HG03039 (cell line): ENCODE data around the gene PCID2.

Source experiments
- ATAC-seq: cut with Tn5 transposase; IDR thresholded peaks from one replicate; pipeline ENCODE4 v1.9.1; 2021; ENCODE audit warnings: mild to moderate bottlenecking, moderate library complexity; ENCODE audit not compliant: unreplicated experiment

Gene PCID2

DNA sequence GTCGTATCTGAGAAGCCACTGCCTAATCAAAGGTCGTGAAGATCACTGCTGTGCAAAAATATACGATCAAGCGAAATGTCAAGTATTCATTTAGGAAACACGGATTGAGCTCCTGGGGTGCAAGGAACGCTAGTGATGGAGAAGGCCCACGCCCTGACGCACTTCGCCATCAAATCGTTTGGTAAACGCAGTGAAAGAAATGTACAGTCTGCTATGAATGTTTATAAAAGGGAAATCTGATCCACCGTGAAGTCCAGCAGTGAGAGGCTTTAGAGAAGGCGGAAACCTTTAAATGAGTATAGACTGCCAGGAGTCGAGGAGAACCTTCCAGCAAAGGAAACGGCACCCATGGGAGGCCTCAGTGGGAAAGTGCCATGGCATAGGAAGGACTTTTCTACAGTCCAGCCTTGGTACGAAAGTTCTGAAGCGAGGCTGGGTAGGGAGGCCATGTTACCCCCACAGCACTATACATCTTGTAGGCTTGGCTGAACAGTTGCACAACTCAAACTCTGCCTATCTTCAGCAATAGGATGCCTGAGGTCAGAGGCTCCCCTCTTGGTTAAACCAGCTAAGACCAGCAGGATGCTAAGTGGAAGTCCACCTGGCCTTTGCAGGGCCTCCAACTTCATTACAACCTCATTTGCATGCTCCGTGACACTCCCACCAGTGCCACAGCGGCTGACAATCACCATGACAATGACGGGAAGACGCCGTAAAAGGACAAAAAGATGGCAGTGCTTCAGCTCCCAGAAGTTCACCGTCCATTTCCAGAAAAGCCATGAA, 20.4 kb downstream of the PCID2 start:
- no peak for ATAC-seq

DNA sequence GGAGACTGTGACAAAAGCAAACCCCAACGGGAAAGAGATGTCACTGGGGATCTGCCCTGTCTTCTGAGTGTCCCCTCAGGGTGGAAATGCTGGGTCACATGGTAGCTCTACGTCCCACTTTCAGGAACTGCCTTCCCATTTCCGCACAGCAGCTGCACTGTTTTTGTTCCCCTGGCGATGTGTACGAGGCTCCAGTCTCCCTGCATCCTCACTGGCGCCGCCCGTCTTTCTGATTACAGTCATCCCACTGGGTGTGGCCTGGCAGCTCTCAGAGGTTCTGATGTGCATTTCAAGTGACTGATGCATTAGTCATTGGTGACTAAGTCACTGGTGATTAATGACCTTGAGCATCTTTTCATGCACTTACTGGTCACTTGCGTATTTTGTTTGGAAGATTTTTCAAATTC, 21.2 kb downstream of the PCID2 start:
- ATAC-seq: no peak

DNA sequence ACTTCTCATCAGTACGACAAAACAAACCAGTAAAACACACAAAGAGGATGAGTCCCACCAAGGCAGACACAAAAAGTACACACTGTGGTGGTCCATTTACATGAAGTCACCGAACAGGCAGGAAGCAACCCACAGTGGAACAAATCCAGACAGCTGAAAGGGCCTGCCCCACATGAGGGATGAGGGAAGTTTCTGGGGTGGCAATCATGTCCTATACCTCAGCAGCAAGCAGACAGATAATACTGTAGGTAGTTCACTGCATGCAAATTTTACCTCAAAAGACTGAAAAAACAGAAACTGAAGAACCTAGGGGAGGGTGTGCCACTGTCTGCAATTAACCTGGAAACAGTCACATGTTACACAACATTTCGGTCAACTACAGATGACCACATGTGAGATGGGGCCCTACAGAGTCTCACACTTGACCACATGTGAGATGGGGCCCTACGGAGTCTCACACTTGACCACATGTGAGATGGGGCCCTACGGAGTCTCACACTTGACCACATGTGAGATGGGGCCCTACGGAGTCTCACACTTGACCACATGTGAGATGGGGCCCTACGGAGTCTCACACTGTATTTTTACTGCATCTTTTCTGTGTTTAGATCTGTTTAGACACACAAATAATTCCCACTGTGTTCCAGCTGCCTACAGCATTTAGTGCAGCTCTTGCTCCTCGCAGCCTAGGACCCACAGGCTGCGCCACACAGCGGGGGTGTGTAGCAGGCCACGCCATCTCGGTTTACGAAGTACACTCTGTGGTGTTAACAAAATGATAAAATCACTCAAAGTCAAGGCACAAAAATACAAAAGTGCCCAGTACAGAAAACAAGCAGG, 22.2 kb downstream of the PCID2 start:
- peak; percentile 88 for ATAC-seq

DNA sequence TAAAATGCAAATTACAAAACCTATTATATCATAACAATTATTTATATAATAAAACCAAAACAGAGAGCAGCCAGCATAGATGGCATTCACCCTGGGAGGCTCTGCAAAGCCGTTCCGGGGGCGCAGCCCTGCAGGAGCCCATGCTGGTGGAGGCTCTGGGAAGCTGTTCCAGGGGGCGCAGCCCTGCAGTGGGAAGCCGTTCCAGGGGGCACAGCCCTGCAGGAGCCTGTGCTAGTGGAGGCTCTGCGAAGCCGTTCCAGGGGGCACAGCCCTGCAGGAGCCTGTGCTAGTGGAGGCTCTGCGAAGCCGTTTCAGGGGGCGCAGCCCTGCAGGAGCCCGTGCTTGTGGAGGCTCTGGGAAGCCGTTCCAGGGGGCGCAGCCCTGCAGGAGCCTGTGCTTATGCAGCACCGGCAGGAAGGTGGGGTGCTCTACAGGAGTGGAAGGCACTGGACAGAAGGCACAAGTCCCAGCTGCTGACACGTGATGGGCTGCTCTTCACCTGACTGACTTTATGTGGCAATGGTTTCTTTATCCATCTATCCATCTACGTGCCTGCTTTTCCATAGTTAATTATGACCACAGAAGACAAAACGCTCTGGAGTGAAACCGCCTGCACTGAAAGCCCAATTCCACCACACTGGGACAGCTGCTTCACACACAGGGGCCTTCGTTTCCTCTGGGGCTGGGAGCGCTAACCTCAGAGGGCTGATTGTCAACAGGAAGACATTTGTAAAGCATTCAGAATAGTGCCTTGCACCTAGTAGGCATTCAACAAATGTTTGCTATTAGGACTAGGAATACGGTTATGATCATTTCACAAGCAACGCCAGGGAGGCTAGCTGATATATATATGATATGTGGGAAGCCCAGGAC, 23.7 kb downstream of the PCID2 start:
- ATAC-seq: no peak

DNA sequence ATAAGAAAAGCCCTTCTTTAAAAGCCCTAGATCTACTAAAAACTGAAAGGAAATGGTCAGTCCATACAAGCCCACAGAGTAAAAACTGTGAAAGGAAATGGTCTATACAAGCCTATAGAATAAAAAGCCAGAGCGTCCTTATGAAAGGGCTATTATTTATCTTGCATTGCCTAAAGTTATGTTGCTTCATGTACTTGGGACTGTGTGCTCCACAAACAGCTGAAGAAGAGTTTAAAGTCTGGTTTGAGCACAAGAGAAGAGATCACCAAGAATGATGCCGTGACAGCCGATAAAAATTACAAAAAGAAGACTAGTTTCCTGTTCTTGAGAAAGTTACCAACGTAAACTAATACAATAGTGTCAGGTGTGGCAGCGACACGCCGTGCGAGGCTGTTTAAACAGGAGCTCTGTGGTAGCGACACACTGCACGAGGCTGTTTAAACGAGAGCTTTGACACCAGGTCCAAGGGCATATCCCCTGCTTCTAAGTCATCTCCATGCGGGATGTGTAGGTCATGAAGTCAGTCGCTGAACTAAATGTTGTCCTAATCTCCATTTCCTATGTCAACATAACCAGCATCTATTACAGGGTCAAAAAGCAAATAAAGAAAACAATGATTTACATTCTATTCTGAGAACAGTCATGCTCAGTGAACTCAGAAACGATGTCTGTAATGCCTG, 24.9 kb downstream of the PCID2 start:
- no peak for ATAC-seq

DNA sequence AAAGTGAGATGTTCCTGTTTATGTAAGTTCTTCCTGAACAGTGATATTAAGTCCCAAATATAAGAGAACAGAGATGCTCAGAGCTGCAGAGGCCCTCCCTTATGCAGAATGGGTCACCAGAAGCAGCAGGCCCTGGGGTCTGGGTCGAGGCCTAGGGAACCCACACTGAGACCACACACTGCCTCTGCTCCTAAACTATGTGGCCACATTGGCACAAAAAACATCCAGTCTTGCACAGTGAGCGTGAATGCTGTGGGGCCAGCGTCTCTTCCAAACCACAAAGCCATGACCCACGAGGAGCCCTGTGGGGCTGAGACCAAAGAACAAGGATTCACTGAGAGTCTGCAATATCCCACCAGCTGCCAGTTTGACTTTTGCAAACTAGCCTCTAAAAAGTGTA, 26.4 kb downstream of the PCID2 start:
- no peak for ATAC-seq

DNA sequence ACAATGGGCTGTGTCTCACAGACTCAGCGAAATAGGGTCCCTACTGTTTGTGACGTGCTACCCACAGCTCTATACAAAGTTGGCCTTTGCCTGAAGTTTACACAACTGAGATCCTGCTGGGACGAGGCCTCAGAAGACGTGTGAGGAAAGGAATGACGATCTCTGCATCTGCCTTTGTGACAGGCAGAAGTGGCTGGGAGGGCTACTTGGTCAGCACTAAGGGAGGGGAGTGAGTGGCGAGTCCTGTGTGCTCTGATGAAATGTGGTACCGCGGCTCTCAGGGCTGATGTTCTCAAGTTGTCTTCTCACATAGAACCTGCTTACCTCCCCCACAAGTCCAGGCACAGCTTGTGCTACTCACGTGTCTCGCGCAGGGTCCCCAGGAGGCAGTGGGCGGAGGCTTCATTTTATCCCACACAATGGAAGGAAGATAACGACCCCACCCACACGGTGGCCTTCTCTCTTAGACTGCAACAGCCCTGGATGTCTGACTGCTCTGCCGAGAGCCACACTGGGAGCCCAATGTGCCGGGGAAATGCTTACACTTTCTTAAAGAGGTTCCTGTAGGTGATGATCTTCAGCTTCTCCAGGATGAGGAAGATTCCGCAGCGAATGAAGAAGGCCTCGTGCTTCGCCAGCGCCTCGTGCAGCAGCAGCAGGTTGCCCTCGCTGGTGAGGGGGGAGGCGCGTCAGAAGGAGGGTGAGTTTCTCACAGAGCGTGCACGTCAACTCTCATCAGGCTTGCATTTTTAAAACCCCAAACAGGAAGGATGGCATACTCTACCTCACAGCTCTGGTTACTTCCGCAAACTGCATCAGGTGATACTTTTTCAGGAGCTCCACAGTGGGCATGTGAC, 28.9 kb downstream of the PCID2 start:
- no peak for ATAC-seq

DNA sequence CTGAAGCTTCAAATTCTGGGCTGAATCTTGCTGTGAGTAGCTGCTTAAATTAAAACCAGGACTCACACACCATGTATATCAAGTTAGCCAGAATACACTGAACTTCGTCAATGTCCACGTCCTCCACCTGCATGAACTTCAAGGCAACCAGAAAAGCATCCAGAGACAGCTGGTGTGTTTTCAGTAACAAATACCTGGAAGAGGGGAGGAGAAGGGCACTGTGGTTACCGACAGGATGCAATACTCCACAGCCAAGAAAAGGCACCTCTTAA, 29.6 kb downstream of the PCID2 start:
- no peak for ATAC-seq

DNA sequence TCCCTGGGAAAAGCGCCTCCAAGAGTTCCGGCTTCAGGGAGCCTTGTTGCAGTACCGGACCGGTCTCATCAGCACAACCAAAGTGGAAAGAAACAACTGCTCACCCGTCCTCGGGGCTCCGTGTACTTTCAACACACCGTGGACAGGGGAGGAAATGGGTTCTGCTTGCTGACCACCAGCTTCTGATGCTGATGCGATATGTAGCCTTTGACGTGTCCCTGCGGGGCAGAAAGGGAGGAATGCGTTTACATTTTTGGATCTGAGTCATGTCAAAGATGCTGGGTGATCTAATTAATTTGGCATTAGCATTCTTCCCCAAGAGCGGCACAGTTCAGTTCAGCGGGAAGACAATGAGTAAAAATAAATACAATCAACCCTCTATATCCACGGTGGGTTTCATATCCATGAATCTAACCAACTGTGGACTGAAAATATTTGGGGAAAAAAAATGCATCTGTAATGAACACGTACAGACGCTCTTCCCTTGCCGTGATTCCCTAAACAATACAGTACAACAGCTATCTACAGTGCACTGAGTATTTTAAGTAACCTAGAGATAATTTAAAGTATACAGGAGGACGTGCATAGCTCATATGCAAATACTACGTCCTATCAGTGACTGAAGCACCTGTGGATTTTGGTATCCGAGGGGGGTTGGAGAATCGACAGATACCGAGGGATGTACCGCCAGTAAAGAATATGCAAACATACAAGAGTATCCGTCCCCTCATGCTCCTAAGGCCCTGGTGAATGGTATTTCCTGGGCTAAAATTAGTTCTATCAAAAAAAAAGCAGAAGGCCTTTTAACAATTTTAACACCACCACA, 30.2 kb downstream of the PCID2 start:
- no peak for ATAC-seq

DNA sequence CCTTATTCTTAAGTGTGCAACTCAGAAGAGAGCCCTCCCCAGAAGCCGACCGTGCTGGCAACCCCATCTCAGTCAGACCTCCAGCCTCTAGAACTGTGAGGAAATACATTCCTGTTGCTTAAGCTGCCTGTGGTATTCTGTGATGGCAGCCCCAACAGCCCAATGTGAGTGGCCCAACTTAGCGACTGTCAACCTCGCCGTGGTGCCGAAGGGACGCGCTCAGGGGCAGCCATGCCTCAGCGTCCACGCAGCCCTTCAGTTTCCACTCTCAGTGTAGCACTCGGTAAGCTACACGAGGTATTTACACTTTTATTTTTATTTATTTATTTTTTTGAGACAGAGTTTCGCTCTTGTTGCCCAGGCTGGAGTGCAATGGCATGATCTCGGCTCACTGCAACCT, 31.6 kb downstream of the PCID2 start:
- no peak for ATAC-seq

DNA sequence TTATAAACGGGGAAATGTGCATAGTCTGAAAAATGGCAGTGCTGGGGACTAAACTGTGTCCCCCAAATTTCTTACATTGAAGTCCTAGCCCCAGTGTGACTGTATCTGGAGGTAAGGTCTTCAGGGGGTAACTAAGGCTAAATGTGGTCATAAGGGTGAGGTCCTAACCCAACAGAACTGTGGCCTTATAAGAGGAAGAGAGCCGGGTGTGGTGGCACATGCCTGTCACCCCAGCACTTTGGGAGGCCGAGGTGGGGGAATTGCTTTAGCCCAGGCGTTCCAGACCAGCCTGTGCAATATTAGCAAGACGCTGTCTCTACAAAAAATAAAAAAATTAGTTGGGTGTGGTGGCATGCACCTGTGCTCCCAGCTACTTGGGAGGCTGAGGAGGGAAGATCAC, 32.2 kb downstream of the PCID2 start:
- no peak for ATAC-seq

DNA sequence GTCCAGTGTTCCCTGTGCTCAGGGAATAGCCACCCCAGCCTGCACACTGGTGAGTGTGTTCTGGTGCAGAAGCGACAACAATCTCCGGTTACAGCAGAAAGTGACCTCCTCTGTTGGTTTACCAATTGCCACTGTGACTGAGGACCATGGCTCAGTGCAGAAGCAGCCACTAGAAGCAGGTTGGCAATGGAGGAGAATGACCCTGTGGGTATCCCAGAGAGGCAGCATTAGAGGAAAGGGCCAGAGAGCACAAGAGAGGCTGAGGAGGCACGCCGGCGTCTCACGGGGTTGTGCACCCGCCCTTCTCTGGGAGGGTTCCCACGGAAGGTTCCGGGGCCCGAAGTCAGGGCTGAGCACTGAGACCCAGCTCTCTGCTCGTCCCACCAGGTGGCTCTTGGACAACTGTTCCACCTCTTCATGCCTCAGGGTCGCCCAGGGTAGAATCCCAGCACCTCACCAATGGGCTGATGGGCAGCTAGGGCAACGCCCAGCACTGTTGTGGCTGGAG, 36.0 kb downstream of the PCID2 start:
- ATAC-seq: no peak

DNA sequence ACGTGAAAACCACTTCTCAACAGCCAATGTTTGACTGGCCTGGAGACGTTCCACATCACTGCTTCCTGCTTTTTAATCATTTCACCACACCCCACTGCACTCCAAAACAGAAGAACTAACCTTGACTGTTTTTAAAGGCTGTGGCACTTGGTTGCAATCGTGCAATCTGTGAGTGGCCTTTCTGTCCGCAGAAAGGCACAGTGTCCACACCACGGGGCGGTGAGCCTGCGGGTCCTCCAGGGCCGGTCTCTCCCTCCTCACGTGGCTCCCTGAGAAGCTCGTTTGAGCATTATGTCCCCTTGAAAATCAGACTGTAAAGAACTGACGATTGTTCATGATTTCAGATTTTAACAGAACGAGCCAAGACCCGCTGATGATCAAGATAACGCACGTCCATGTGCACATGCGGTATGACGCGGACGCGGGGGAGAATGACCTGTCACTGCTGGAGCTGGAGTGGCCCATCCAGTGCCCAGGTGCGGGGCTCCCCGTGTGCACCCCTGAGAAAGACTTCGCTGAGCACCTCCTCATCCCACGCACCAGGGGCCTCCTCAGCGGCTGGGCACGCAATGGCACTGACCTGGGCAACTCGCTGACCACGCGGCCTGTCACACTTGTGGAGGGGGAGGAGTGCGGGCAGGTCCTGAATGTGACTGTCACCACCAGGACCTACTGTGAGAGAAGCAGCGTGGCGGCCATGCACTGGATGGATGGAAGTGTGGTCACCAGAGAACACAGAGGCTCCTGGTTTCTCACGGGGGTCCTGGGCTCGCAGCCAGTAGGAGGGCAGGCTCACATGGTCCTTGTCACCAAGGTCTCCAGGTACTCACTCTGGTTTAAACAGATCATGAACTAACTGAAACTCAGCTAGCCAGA, 37.0 kb downstream of the PCID2 start:
- no peak for ATAC-seq

DNA sequence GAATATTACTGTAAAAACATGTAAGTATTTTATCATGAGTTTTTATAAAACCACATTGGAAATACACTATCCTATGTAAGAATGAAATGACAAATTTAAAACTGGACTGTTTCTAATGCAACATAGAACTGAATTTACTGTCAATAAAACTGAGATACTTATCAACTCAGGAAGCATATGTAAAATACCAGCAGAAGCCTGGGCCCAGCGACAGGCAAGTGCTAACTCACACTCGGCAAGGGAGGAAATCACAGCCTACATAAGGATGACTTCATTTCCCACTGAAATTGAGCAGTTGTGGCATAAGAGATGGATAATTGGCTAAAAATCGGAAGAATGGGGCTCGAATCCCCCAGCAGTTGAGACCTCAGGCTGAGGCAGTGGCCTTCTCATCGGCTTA, 38.0 kb downstream of the PCID2 start:
- ATAC-seq: no peak

DNA sequence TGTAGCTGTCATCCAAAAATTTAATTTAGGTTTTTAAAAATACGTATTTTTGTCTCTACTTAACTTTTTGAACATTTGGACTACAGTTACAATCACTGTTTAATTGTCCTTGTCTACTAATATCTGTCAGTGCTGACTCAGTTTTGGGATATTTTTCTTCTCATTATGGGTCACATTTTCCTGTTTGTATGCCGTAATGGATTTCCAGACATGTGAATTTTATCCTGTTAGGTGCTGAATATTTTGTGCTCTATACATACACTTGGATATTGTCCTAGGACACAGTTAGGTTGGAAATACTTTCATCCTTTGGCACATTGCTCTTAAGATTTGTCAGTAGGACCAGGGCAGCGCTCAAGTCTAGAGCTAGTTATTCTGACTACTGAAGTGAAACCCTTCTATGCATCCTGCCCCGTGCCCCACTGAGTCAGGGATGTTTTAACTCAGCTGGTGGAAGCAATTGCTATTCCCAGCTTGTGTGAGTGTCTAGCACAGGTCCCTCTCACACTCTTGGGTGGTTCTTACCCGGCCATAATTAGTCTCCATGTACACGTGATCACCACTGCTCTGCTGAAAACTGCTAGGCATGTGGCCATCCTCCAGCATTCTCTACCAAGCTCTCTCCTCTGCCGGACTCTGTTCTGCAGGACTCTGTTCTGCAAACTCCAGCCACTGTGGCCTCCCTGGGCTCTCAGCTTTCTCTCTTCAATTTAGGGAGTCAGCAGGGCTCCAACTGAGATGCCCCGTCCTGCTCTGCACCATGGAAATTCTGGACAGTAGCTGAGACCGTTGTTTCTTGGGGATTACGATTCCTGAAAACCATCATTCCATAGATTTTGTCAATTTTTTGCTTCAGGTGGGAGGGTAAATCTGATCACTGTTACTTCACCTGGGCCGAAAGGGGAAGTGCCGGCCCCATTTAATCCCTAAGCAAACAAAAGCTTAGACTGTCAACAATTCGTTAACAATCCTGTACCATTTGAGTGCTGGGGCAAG, 38.9 kb downstream of the PCID2 start:
- no peak for ATAC-seq

DNA sequence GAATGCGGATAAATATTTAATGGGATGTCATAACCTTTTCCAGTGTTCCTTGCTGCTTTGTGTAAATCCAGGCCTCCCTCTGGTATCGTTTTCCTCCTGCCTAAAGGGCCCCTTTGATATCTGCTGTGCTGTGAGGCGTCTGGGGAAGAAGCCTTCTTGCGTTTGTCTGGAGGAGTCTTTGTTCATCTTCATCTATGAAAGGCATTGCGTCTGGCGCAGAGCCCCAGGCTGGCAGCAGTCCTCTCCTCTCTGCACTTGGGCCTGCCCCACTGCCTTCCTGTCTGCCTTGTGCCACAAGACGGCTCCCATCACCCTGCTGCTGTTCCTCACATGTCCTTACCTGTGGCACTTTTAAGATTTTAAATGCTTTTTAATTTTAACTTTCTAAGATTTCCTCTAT, 40.3 kb downstream of the PCID2 start:
- ATAC-seq: no peak

DNA sequence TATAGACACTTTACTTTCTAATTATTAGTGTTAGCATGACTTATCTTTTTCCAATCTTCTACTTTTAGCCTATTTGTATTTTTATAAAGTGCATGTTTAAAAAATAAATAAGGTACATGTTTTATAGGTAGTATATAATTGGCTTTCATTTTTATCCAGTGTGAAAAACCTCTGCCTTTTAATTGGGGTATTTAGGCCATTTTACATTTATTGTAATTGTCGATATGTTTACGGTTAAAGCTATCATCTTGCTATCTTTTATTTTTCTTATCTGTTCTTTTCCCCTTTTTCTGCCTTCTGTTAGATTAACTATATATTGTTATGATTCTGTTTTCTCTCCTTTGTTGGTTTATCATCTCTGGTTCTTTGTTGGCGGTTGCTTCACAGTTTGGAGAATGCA, 40.9 kb downstream of the PCID2 start:
- ATAC-seq: no peak
